Breast epithelium (tissue), 4 donors: ENCODE results near the gene HLA-F. TPM values are rescaled to one million over a fixed set of nuclear protein-coding genes. Genes with fewer than 3 reads are reported as not detected.

ENCODE experiments used
- DNase-seq, 2 donors: peaks; one replicate each; pipeline ENCODE4 v3.0.0-alpha.2; 2019; ENCODE audit warnings: low spot score in 2 of 2
- H3K27ac ChIP-seq, 2 donors: fragments of 200-600 bp; sonication (generic) in 1 of 2; one replicate each; pipeline ENCODE4 v1.5.1; 2016 to 2019; ENCODE audit warnings: mild to moderate bottlenecking in 1 of 2
- H3K27me3 ChIP-seq, 2 donors: fragments of 200-600 bp; sonication (generic) in 1 of 2; one replicate each; pipeline versions ENCODE4 v1.5.1 to v1.6.0; 2017 to 2019; ENCODE audit warnings: control low read depth in 1 of 2, mild to moderate bottlenecking in 1 of 2
- H3K36me3 ChIP-seq: fragments of 200-600 bp; one replicate; pipeline ENCODE4 v1.5.1; 2019
- H3K4me1 ChIP-seq, 2 donors: fragments of 200-600 bp; sonication (generic); one replicate each; pipeline ENCODE4 v1.5.1; 2016 to 2019; ENCODE audit warnings: control low read depth in 1 of 2
- H3K4me3 ChIP-seq, 3 donors: fragments of 200-600 bp; sonication (generic); 1 replicate in 2 of 3; 2 replicates in 1 of 3; pipeline ENCODE4 v1.5.1; 2016 to 2019; ENCODE audit warnings: mild to moderate bottlenecking in 3 of 3, moderate library complexity in 2 of 3
- H3K9me3 ChIP-seq, 2 donors: fragments of 200-600 bp; sonication (generic) in 1 of 2; one replicate each; pipeline ENCODE4 v1.5.1; 2016 to 2019; ENCODE audit warnings: control low read depth in 1 of 2
- CTCF ChIP-seq, 3 donors: fragments of 450-650 bp; IDR thresholded peaks; one replicate each; pipeline ENCODE4 v1.5.1; 2016 to 2017; ENCODE audit warnings: antibody characterized with exemption in 3 of 3, mild to moderate bottlenecking in 3 of 3, moderate library complexity in 3 of 3
- POLR2A ChIP-seq: fragments of 450-650 bp; IDR thresholded peaks from one replicate; pipeline ENCODE4 v1.6.1; 2016; ENCODE audit warnings: antibody characterized with exemption, mild to moderate bottlenecking, moderate library complexity
- POLR2AphosphoS5 ChIP-seq, 3 donors: sonication (generic); formaldehyde crosslinking; IDR thresholded peaks; one replicate each; pipeline ENCODE4 v1.6.1; 2017; ENCODE audit warnings: antibody characterized with exemption in 3 of 3
- intact Hi-C: fragments of 100-400 bp; cut with DNase I; formaldehyde crosslinking; loops from one replicate; pipeline ENCODE4 v1.15.1; 2023; ENCODE audit warnings: low total_unique reads
- total RNA-seq, 3 donors: library from RNA; depleted of rRNA; stranded (reverse); fragments of >200 nt; gene quantifications; one replicate each; pipeline ENCODE4 v1.1.0, GENCODE V29; 2016

HLA-F gene
- total RNA-seq, 3 donors from 2014 or later: 58.6 to 93.7 (median 64.1) TPM

DNA sequence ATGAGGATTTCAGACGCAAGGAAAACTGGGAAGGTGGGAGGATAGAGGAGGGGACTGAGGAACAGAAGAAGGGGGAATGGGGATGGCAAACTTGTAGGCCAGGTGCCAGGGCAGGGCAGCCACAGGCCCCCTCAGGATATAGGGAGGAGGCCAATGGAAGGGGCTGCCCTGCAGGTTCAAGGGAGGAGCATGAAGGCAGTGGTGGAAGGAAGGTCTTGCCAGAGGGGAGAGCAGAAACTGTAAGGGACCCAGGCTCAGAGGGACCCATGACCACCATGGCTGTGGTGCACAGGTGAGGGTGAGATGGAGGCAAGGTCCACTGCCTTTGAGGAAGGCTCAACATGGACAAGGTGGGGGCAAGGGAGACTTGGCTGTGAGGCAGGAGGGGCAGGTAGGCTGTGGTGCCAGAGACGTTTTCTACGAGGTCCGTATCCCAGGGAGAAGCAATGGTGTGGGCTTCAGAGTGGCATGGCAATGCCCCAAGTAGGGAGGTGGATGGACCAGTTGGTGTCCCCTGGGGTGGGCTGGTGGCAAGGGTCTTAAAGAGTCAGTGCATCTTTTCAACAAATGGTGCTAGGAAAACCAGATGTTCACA is 22.7 kb downstream of the HLA-F start:
- H3K36me3 ChIP-seq: no peaks in the 10 kb centered on the region
- no peaks in the 10 kb centered on the region for H3K27me3 ChIP-seq
- no peak overlapping the region for H3K4me3 ChIP-seq
- no peak overlapping the region for H3K27ac ChIP-seq
- H3K9me3 ChIP-seq: no peaks in the 10 kb centered on the region
- intact Hi-C loops: no loop called here
- TF ChIP-seq POLR2AphosphoS5 (IDR thresholded peaks at IDR 0.05): no peak
- TF ChIP-seq CTCF (IDR thresholded peaks at IDR 0.05): no peak
- TF ChIP-seq POLR2A: no peak
- peaks cover 0 to 15% of the 10 kb centered on the region in 2 donors for H3K4me1 ChIP-seq
- no peak for DNase-seq

DNA sequence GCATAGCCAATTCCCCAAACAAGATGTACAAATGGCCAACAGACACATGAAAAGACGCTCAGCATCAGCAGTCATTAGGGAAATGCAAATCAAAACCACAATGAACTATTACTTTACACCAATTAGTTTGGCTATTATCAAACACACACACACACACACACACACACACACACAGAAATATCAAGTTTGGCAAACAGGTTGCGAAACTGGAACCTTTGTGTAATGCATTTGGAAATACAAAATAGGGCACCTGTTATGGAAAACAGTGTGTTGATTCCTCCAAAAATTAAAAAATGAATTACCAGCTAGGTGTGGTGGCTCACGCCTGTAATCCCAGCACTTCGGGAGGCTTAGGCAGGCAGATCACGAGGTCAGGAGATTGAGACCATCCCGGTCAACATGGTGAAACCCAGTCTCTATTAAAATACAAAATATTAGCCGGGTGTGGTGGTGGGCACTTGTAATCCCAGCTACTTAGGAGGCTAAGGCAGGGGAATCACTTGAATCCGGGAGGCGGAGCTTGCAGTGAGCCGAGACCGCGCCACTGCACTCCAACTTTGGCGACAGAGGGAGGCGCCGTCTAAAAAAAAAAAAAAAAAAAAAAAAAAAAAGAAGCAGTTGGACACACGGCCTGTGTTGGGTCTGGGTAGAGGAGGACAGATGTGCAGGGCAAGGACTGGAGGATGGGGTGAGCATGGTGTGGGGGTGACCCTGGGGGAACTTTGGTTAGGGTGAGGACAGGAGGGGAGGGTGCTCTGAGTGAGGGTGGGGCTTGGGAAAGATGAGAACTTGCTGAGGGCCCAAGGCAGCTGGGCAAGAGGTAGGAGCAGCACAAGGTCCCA is 23.8 kb downstream of the HLA-F start:
- H3K4me3 ChIP-seq: no peak overlapping the region
- TF ChIP-seq POLR2AphosphoS5 (IDR thresholded peaks at IDR 0.05): no peak
- TF ChIP-seq POLR2A: no peak
- no peak for TF ChIP-seq CTCF (IDR thresholded peaks at IDR 0.05)
- intact Hi-C loops: no loop called here

GRCh38 chr6:29747688-29748250 is 24.5 kb downstream of the HLA-F start:
- Histone ChIP-seq H3K27me3 (no peaks in the 10 kb centered on the region), H3K9me3 (no peaks in the 10 kb centered on the region), H3K36me3 (no peaks in the 10 kb centered on the region), H3K4me3 (peak overlapping the region; percentile 70 to 79 (median 72)), H3K27ac (peak overlapping the region in 1 of 2 donors; percentile 74), H3K4me1 (peaks cover 0 to 15% of the 10 kb centered on the region in 2 donors)
- TF ChIP-seq POLR2A (no peak), CTCF (IDR thresholded peaks at IDR 0.05) (no peak), POLR2AphosphoS5 (IDR thresholded peaks at IDR 0.05) (no peak)
- DNase-seq: no peak
- intact Hi-C loops: no loop called here

More for the DNA sequence above, 23.8 kb downstream of the HLA-F start:
- H3K27me3 ChIP-seq: no peaks in the 10 kb centered on the region
- no peak for DNase-seq
- H3K36me3 ChIP-seq: no peaks in the 10 kb centered on the region
- no peaks in the 10 kb centered on the region for H3K9me3 ChIP-seq
- peaks cover 0 to 15% of the 10 kb centered on the region in 2 donors for H3K4me1 ChIP-seq
- H3K27ac ChIP-seq: no peak overlapping the region

- Histone ChIP-seq H3K9me3 (no peaks in the 10 kb centered on the region), H3K27ac (peak overlapping the region; percentile 74 to 81), H3K4me3 (peak overlapping the region; percentile 70 to 79 (median 72)), H3K4me1 (peaks cover 0 to 15% of the 10 kb centered on the region in 2 donors), H3K36me3 (no peaks in the 10 kb centered on the region), H3K27me3 (no peaks in the 10 kb centered on the region)
- peak; percentile 95 to 96 for DNase-seq
- peak; percentile 44 for TF ChIP-seq POLR2A
- TF ChIP-seq CTCF (IDR thresholded peaks at IDR 0.05): no peak
- TF ChIP-seq POLR2AphosphoS5 (IDR thresholded peaks at IDR 0.05): peak in 1 of 3 donors; percentile 14
- intact Hi-C loops: no loop called here
Observed at GRCh38 chr6:29748391-29749307, 25.4 kb downstream of the HLA-F start.
